Stimulated activated CD8-positive, alpha-beta memory T cell treated with anti-CD3 and anti-CD28 coated beads, Interleukin-15, amount 100 ng/mL, for 4 hours (primary cell): Measurements from ENCODE around the gene MMEL1.
"Not testable (repeated sequence)": the region's sequence is repeated elsewhere in the genome, so short reads cannot be mapped to it uniquely, and the experiment has no call there.

ENCODE experiments used
- DNase-seq, 2 donors: peaks; one replicate each; pipeline ENCODE4 v3.0.0-alpha.2; 2020; ENCODE audit warnings: low read depth in 2 of 2

Gene MMEL1

GRCh38 chr1:2573250-2573920 is 59.4 kb downstream of the MMEL1 start:
- no peak for DNase-seq

DNA sequence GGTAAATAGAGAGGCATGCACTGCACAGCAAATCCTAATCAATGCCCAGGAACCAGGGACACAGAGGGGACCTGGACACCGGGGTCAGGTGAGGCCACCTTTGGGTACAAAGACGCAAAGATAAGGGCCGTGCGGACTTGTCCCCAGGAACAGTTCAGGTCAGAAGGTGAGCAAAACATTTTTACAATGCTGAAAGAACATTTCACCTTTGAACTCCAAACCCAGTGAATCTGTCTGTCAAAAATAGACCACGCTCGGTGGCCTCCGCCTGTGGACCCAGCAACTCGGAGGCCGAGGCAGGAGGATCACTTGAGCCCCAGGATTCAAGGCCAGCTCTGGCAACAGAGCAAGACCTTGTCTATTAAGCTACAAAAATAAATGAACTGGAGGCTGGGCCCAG is 61.5 kb downstream of the MMEL1 start:
- no peak for DNase-seq

GRCh38 chr1:2570332-2570731 is 62.5 kb downstream of the MMEL1 start:
- DNase-seq: no peak

GRCh38 chr1:2569703-2570102 is 63.1 kb downstream of the MMEL1 start:
- not testable (repeated sequence) for DNase-seq

DNA sequence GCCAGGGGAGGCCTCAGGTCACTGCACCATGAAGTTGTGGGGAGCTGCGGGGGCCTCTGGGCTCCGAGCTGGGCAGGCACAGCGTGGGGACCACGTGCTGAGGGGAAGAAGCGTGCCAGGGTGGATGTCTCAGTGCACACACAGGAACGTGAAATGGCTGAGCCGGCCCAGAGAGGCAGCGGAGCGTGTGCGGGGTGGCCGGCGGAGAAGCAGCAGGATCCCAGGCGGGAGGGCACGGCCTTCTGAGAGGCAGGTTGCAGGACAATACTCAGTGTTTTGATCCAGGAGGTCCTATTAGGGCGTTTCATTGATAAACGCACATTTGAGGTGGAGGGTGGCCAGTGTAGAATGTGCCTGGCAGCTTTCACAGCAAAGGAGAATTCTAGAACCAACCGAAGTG is 63.8 kb downstream of the MMEL1 start:
- no peak for DNase-seq

DNA sequence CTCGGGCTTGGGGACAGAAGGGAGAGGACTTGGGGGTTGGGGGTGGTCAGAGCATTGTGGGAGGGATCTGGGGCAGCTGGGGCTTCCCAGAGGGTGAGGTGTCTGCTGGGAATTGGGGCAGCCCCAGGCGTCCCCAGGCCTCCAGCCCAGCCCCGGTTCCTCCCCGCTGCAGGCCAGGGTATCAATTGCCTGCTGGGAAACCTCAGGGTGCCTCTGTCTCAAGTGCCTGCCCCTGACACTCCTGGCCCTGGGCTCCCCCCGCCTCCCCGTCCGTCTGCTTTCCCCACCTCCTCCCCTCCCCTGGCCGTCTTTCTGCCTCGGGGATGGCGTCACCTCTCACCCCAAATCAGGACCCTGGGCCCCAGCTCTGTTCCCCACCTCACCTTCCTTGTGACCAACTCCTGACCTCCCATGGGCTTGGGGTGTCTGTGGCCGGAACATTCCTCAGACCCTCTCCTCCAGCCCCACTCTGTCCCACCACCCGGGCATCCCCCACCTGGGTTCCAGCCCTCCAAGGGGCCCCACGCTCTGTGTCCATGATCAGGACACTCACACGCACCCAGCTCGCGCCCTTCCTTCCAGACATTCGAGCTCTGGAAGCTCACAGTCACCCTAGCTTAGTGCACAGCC is 64.5 kb downstream of the MMEL1 start:
- not testable (repeated sequence) for DNase-seq

- DNase-seq: no peak
Observed at GRCh38 chr1:2567083-2567679, 65.6 kb downstream of the MMEL1 start.

DNA sequence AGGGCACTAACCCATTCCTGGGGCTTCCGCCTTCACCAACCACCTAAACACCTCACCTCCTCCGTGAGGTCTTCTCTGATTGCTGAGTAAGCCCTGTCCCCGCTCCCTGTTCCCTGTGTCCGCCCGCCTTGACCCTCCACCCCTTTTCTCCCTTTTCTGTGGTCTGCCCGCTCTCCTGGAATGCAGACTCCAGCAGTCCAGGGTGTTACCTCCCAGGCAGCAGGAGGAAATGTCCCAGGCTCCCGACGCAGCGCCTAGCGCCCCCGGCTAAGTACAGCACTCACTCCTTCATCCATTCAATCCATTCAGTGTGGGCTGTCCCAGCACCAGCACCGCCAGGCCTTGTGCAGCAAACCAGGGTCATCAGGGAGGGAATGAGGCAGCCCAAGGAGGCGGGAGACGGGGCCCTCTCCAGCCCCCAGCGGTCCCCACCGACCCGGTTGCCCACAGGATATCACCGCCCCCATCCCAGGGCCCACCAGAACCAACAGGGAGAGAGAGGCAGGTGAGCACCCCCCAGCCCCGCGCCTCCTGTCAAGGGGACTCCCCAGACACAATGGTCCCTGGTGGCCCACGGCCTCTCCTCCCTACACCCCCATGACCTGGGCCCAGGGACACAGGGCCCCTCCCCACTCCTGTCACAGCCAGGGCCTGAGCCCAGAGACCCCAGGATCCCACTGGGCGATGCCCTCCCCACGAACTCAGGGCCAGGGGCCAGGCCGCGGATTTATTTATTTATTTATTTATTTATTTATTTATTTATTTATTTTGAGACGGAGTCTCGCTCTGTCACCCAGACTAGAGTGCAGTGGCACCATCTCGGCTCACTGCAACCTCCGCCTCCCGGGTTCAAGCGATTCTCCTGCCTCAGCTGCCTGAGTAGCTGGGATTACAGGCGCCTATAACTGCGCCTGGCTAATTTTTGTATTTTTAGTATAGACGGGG is 66.4 kb downstream of the MMEL1 start:
- no peak for DNase-seq

- no peak for DNase-seq
Observed at GRCh38 chr1:2564815-2565374, 67.9 kb downstream of the MMEL1 start.

DNA sequence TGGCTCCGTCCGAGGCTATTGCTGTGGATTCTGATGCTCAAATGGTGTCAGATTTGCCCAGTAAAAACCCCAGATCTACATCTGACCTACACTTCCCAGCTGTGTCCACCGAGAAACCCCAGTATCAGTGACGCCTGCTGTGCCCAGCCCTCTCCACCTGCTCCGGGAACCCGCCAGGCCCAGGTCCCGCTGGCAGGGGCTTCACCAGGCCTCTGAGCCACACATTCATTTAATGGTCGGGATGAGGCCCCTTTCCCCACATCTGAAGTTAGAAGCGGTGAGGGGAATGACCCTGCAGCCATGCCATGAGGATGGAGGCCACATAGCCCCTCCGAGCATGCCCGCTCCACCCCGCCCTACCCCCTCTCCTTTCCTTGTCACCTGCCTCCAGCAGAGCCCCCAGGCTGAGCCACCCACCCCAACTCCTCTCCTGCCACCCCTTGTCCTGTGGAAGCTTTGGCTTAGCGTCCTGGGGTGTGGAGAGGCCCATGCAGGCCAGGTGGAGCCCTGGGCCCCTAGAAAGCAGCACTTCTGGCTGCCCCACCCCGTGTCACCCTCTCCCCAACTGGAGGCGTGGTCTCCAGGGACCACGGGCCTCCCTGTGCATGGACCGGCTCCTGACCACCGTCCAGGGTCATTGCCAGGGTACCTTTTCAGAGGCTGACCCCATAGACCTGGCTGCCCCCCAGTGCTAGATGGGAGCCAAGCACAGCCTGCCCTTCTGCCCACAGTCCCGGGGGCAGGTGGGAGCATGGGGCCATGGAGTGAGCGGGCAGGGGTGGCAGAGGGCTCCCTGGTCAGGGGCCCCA is 68.6 kb downstream of the MMEL1 start:
- no peak for DNase-seq

DNA sequence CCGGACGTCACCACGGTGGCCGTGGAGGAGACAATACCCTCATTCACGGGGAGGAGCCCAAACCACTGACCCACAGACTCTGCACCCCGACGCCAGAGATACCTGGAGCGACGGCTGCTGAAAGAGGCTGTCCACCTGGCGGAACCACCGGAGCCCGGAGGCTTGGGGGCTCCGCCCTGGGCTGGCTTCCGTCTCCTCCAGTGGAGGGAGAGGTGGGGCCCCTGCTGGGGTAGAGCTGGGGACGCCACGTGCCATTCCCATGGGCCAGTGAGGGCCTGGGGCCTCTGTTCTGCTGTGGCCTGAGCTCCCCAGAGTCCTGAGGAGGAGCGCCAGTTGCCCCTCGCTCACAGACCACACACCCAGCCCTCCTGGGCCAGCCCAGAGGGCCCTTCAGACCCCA is 69.6 kb downstream of the MMEL1 start:
- DNase-seq: no peak

- DNase-seq: no peak
Observed at GRCh38 chr1:2561898-2562895, 70.6 kb downstream of the MMEL1 start.

DNA sequence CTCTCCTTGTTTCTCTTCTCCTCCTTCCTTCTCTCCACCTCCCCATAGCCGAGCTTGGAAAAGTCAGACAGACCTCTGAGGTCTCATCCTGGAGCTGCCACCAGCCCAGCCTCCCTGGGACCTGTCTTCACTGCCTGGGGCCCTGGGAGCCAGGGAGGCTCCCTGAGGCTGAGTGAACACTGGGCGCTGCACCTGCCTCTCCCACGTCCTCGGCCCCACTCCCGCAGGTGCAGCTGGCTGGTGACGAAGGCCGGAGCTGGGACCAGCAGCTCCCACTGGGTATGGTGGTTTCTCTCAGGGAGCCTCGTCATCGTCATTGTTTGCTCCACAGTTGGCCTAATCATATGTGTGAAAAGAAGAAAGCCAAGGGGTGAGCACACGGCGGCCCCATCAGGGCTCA is 71.4 kb downstream of the MMEL1 start:
- no peak for DNase-seq

GRCh38 chr1:2560299-2561073 is 72.3 kb downstream of the MMEL1 start:
- DNase-seq: no peak

GRCh38 chr1:2559509-2560298 is 73.1 kb downstream of the MMEL1 start:
- no peak for DNase-seq

DNA sequence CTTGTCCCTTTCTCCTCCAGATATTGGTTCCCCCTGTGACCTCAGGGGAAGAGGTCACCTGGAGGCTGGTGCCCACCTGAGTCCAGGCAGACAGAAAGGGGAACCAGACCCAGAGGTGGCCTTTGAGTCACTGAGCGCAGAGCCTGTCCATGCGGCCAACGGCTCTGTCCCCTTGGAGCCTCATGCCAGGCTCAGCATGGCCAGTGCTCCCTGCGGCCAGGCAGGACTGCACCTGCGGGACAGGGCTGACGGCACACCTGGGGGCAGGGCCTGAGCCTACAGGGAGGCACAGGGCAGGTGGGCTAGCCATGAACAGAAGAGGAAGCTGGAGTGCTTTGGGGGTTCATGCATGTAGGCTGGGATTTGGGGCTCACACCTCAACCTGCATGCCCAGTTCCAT is 74.0 kb downstream of the MMEL1 start:
- DNase-seq: no peak

DNA sequence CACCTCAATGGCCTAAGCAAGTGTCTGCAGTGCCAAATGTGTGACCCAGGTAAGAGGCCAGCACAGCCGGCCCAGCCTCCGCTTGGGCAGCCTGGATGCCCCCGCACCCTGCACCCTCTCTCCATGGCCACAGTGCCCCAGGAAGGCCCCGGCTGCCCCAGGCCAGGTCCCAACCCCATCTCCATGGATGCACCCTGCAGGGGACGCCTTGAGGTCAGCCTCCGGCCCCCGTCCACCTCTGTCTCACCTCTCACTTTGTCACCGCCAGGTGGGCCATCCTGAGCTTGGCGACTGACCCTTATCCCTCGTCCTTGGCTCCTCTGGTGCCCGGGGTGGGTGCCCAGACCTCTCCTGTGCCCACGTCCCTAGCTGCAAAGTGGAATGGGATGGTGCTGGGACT is 74.4 kb downstream of the MMEL1 start:
- no peak for DNase-seq
